NOMO-1 treated with dmso at 0.1 percent for 144 hours (cell line): ENCODE results near the gene LAMA2.

Experiments used
- DNase-seq: peaks from one replicate; lab custom pipeline; 2025; ENCODE audit not compliant: unreplicated experiment; lab: John Stamatoyannopoulos, UW

The LAMA2 gene

DNA sequence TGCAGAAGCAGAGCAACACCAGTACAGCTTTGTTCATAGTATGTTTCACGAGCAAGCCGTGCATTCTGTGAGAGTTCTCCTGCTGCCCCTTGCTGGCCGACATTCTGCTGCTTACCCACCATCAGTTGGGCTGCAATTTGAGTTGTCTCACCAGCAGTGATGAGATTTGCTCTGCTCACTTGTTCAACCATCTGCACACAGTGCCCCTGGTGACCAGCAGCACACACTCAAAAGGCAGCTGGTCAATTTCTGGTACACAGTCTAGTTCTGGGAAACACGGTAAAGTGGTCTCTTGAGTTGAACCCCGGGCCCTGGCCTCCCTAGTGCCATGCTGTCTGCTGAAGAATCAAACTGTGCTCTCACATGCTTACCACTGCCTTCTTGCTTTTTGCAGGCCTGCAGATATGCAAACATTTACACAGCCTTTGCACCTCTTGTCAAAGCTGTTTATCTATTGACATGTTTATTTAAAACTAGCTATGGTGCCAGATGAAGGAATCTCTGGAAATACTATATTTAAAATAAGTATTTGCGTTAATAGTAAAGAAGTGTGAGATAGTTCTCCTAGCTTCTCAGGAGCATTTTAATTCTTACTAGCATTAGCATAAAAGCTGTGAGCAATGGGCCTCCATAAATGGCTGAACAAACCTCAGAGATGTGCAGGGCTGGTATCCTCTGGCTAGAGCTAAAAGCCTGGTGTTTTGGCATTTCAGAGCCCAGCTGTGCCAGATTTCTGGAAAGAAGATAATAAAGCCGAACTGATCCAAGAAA is 592.7 kb downstream of the LAMA2 start:
- no peak for DNase-seq

DNA sequence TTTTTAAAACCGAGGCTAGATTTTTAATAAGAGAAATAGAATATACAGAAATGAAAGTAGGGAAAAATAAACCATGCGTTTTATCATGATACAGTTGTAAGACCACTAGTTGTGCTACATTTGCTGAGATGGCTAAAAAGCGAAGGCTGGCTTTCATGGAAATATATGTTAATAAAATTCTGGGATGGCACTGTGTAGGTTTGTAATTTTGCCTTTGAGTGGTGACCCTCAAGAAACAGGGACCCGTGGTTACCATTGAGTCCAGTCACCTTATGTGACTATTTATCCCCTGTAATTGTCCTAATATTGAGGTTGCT is 593.3 kb downstream of the LAMA2 start:
- no peak for DNase-seq

DNA sequence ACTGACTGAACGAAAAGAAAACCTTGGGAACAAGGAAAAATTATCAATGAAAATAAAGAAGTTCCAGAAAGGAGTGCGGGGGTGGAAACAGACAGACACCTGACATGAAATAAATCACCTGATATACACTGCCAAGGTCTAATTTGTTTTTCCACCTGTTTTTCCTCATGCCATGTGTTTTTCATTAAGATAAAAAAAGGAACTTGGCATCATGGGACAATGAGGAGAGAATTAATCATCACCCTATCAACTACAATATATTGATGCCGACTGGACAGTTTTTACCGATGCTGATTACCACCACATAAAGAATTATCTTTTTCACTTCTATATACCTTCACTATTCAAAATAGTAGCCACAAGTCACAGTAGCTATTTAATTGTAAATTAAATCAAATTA is 593.9 kb downstream of the LAMA2 start:
- no peak for DNase-seq

DNA sequence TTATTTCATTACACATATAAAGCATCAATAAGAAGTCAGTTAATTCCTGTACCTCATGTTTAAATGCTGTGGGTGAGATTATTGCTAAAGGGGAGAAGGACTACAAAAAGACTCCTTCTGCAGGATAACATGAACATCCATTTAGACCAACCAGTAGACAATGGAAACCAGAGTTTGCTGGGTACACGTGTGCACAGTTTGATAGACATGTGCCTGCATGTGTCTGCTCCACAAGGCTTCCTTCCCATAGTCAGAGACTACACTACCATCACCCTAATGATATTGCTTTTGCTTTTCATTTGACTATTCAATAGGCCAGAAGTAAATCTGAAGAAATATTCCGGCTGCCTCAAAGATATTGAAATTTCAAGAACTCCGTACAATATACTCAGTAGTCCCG is 595.4 kb downstream of the LAMA2 start:
- DNase-seq = no peak

DNA sequence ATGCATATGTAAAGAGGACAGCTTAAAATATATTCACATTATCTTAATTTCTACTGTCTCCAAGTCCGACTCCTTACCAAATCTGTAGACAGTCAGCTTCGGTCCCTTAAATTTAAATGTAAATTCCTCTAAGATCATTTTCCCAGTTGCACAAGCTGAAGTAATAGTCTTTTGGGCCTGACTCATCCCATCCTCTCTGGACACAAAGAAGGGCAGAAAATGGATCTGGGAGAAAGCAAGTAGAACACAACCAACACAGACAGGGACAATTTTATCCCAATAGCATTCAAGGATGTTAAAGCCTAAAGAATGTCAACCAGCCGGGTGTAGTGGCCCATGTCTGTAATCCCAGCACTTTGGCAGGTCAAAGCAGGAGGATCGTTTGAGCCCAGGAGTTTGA is 598.8 kb downstream of the LAMA2 start:
- no peak for DNase-seq

DNA sequence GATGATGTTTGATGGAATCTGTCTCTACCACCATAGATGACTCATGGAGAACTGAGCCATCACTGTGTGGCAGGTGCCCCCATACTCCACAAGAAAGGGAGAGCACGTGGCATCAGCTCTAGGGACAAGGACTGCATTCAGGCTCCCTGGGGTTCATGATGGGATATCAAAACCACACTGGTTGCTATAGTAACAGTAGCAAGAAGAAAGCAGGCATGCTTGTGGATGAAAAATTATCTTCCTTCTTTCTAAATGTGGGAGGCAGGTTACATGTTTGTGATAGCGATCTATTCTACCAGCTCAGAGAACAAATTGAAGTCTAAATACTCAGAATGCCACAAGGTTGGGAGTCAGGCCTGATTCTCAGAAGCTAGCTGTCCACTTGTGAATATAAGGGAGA is 602.8 kb downstream of the LAMA2 start:
- no peak for DNase-seq

DNA sequence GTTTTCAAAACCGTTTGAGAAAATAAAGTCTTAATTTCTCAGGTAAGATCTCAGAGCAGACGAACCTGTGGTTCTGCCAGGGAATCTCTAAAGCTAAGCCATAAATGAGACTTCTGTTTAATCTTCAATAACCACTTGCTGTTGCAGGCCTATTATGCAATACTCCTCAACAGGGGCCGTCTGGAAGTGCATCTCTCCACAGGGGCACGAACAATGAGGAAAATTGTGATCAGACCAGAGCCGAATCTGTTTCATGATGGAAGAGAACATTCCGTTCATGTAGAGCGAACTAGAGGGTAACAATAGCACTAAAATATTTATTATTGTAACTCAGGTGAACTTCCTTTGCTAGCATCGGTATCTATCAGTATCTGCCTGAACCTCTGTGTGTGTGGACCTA is 603.4 kb downstream of the LAMA2 start:
- no peak for DNase-seq

DNA sequence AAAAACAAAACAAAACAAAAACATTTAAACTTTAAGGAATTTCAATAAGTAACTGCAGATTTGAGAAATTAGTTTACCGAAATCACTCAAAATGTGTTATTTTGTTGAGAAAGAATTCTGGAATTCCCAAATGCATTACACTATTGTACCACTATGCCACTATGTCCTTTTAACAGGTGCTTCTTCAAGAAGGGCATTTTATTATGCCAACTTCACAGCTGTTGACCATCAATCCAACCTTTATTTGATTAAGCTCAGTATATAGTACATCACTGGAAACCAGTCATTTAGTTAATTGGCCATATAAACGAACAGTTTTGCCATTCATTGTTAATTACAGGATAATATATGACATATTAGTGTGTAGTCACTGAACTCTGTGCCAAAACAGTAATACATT is 605.4 kb downstream of the LAMA2 start:
- DNase-seq = no peak

DNA sequence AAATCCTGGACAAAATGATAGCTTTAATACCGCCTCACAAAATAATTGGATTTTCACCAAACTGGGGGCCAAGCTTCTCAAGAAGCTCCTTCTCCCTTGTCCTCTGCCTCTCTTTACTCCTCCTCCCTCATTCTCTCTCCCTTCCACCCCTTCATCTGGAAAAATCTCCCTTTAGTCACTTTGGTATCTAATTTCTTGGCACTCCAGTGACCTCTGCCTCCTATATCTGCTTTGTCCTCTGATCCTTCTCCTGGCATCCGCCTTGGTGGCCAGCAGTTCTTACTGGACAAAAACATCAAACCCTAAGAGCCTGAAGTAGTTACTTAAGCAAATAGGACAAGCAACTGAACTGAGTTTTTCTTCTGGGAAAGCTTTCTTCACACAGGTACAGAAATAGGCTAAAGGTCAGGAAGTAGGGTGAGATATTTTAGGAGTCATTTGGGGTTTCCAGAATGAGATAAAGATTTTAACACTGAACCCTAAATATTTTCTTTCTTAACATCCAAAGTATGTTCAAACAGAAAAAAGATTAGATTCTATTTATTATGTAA is 606.4 kb downstream of the LAMA2 start:
- DNase-seq = no peak

DNA sequence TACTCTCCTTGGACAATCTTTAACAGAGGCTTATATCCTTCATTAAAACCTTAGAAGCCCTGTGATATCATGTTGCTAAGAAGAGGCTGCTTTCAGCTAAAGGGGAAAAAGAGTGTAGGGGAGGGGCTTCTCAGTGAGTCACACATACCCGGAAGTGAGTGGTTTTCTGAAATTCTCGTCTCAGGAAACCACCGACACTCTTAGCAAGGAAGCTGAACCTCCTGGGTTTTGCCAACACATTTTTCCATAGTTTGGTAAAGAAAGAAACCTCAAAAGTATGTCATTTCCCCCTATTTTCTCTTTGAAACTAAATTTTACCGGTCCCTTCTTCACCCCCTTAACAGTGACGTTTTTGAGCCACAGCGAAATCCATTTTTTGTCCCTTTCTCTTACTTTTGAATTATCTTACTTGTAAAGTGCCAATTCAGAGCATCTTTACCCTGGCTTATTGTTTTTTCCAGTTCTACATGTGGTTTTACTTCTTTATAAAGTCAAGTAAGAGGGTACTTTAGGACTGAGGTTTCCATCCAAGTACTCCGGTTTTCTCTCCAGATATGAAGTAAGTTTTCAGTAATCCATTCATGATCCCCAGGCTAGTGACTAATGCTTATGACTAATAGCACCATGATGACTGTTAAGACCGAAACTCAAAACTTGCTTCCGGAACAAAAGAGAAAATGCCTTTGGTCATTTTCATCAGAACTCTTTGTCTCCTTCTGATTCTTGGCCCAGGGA is 607.8 kb downstream of the LAMA2 start:
- DNase-seq = peak; percentile 62

DNA sequence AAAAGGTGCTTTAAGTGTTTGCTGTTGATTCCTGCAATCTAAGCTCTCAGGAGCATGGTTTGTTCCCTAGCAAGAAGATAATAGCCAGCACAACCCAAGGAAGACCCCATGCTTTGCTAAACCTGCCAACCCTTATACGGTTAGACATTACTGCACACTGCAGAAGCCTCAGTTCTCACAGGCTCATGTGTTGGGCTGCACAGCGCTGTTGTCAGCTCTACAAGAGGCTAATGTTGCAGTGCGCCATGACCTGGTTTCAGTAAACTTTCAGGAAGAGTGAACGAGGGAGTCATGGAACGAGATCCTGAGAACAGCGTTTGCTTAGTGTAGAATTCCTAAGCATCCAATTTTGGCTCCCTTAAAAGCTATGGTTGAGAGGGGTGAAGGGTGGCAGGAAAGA is 608.5 kb downstream of the LAMA2 start:
- DNase-seq = no peak

DNA sequence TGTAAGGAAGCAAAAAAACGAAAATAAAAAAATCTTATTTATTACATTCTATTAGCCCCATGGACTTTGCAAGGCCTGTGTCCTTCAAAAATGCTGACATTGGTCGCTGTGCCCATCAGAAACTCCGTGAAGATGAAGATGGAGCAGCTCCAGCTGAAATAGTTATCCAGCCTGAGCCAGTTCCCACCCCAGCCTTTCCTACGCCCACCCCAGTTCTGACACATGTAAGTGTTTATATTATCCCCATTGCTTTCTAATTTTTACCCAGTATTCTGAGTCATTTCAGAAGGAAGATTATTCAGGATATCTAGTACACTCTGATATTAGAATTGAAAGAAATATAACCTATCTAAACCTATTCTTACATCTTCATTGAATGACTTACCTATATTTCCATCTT is 609.3 kb downstream of the LAMA2 start:
- no peak for DNase-seq

DNA sequence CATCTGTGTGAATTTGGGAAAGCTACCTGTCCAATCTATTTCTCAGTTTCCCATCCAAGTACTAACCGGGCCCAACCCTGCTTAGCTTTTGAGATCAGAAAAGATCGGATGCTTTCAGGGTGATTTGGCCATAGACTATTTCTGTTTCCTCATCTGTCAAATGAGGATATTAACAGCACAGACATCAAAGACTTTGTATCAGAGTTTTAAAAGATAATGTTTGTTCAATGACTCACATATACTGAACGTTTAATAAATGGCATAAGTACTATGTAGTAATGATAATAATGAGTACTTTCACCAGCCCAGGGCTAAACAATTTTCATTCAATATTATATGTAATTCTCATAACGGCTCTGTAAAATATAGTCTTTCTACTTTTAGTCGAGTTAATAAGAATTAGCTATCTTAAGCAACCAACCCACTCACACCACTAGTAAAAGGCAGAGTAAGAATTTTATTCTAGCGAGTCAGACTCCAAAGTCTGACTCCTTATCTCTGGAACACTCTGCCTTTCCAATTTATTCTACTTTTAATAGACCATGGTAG is 610.5 kb downstream of the LAMA2 start:
- DNase-seq = no peak

DNA sequence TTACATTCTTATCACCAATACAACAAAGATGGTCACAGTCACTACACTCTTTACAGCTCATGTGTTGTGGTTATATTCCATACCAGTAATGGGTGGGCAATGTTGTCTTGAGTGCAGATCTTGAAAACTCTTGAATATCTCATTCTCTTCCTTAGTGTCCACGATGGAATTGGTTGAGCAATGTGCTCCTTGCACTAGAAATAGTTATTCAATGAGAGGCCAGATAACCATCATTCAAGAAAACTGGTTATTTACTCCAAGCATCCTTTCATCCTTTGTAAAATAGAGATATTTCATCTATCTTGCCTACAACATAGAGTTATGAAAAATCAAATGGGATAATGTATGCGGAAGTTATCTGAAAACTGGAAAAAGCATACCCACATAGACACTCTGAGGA is 611.2 kb downstream of the LAMA2 start:
- DNase-seq = no peak

DNA sequence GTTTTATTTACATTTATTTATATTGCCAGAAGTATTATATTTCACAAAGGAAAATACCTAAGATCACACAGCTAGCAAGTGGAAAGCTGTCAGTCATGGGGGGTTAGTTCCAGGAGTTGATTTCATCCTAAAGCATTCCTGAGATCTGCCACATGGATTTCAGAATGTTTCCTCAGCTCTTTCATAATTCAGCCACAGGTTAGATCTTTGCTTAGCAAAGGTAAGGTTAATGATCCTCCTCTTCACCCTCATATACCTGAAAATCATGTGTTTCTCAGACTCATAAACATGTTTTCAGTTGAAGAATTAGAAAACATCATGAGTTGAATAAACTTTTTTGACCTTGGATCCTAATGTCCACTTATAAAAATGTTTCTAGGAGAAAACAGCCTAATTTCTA is 611.6 kb downstream of the LAMA2 start:
- DNase-seq = no peak

DNA sequence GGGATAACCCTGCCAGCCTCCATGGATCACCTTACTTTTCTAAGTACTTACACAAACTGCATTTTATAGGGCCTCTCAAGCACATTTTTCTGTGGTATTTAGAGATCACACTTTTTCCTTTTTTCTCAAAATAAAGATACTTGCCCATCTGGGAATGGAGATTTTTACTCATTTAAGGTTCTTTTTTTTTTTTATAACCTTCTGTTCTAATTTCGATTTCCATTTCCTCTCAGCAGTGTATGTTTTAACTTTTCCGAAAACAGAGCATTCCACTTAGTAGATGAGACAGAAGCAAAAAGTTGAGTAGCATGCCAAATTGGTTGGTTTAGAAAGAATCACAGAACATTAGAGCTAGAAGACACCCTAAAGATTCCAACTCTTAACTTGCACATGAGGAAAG is 612.7 kb downstream of the LAMA2 start:
- no peak for DNase-seq

DNA sequence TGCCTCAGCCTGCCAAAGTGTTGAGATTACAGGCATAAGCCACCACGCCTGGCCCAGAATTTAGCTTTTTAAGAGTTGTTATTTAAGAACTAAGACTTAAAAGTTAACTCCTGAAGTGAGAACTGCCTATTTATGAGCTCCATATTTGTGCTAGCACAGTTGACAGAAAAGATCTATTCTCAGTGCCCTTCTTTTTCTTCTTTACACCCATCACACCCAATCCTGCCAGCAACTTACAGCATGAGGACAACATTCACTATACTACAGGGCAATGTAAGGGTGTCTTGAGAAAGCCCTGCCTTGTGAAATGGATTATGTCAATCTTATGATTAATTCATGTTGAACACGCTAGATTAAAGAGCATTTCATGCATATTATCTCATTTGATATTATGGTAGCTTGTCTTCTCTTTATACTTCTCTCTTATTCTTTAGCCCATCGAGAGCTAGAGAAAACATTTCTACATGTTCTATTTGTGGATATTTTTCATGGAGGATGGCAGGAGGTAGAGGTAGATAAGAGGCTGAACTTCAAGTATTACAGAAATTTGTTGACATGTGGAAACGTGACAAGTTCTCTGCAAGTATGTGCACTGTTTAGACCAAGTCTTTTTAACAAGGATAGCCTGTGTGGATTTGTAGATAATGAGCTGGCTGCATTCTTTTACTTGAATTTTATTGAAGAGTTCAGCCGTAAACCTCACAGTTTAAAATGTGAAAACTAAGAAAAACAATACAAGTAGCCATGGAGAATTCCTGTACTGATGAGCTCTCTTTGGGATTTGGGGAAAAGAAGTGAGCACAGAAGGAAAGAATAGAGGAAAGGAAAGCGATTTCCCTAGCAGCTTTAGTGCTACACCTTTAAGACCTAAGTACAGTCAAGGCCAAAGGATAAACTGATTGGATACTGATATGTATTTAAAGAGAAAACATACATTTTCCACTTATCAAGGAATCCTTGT is 614.8 kb downstream of the LAMA2 start:
- DNase-seq = no peak

DNA sequence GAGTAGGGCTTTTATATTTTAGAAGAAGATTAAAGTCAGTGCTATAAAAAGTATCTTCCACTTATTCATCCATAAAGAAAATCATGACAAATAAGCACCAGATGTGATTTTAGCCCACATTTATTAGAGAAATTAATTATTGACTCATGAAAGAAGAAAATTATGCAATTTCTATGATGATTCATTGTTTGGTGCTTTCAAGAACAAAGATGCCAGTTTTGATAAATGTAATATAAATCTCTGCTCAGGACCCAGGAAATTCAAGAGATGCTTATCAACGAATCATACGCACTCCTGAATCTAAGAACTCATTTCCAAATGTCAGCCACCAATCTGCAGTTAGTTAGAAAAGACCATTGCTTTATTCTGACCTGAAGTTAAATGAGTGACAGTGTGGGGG is 615.6 kb downstream of the LAMA2 start:
- DNase-seq = no peak

DNA sequence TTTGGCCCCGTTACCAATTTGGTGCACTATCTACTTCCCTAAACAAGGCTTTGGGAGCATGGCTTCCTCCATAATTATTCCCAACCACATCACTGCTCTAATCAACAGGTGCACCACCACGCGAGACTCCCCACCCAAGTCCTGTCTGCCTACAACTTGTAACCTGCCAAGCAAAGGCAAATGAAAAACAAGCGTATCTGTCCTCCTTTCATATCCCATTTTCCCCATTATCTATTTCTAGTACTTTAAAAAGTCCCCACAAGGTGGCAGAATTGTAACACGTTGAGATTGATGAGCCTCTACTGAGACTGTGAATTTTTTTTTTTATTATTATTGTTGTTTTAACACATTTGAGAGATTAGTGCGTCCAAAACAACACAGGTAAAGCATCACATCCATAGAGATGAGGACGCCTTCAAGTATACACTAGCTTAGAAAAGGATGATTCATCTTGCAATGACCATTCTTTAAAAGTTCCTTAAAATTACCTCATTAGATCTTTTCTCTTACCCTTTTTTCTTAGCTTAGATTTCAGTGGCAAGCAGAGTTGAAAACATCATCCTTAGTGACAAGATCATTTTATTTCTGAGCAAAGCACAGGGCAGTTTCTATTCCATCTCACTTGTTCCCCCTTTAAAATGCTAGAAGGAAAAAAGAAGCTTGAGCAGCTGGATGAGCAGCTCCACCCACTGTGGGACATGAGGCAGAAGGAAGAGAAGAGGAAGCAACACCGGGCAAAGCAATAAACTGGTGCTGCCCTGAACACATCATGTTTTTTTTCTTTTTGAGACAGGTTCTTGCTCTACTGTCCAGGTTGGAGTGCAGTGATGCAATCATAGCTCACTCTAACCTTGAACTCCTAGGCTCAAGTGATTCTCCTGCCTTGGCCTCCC is 616.3 kb downstream of the LAMA2 start:
- peak; percentile 20 for DNase-seq

DNA sequence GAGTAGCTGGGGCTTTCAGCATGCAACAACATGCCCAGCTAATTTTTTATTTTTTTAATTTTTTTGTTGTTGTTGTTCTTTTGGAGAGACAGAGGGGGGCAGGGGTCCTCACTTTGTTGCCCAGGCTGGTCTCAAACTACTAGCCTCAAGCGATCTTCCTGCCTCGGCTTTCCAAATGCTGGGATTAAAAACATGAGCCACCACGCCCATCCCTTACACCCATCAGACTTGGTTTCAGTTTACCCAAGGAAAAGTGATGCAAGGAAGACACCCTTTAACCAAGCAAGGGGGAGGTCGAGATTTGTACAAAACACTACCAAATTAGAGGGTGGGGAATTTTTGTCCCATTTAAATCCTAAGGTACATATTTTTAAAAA is 616.9 kb downstream of the LAMA2 start:
- DNase-seq = no peak
